GM06990 (cell line): Measurements from ENCODE around the gene PDE6A.

ENCODE experiments used
- DNase-seq: peaks from one replicate; pipeline ENCODE4 v3.0.0-alpha.2; 2011; ENCODE audit not compliant: insufficient read length; ENCODE audit errors: extremely low read depth
- H3K27me3 ChIP-seq: replicated peaks from 2 replicates; pipeline ENCODE4 v1.6.0; 2011; ENCODE audit warnings: low read length; ENCODE audit not compliant: control insufficient read depth, insufficient read depth
- H3K36me3 ChIP-seq: 2 replicates; pipeline ENCODE4 v1.5.1; 2011; ENCODE audit warnings: low read length; ENCODE audit not compliant: control insufficient read depth, insufficient read depth
- H3K4me3 ChIP-seq: replicated peaks from 2 replicates; pipeline ENCODE4 v1.5.1; 2011; ENCODE audit warnings: low read depth, mild to moderate bottlenecking, control low read depth, low read length
- CTCF ChIP-seq: IDR thresholded peaks from 2 replicates; pipeline ENCODE4 v1.5.1; 2011; ENCODE audit warnings: low read length, control low read depth, mild to moderate bottlenecking, inconsistent platforms; ENCODE audit not compliant: insufficient read depth, poor library complexity, severe bottlenecking

The PDE6A gene

GRCh38 chr5:149981206-149981605 is 36.6 kb upstream of the PDE6A start:
- H3K27me3 ChIP-seq = no peaks in the 10 kb centered on the region
- DNase-seq = no peak
- H3K36me3 ChIP-seq = peaks cover 3% of the 10 kb centered on the region; the same call in 1 of the 2 replicates
- H3K4me3 ChIP-seq = no peak overlapping the region
- no peak for TF ChIP-seq CTCF

GRCh38 chr5:149979896-149980295 is 35.3 kb upstream of the PDE6A start:
- TF ChIP-seq CTCF = no peak
- no peak for DNase-seq
- Histone ChIP-seq H3K27me3 (no peaks in the 10 kb centered on the region), H3K36me3 (peaks cover 3% of the 10 kb centered on the region; the same call in 1 of the 2 replicates), H3K4me3 (no peak overlapping the region)

GRCh38 chr5:149975409-149975808 is 30.8 kb upstream of the PDE6A start:
- no peak for DNase-seq
- Histone ChIP-seq H3K27me3 (no peaks in the 10 kb centered on the region), H3K36me3 (peaks cover 3% of the 10 kb centered on the region; the same call in 1 of the 2 replicates), H3K4me3 (no peak overlapping the region)
- no peak for TF ChIP-seq CTCF

GRCh38 chr5:149969181-149969930 is 24.8 kb upstream of the PDE6A start:
- no peaks in the 10 kb centered on the region for H3K36me3 ChIP-seq
- no peak for DNase-seq
- no peak for TF ChIP-seq CTCF
- H3K4me3 ChIP-seq = no peak overlapping the region
- no peaks in the 10 kb centered on the region for H3K27me3 ChIP-seq

GRCh38 chr5:149966946-149967345 is 22.4 kb upstream of the PDE6A start:
- DNase-seq = no peak
- no peak overlapping the region for H3K4me3 ChIP-seq
- no peak for TF ChIP-seq CTCF
- no peaks in the 10 kb centered on the region for H3K36me3 ChIP-seq
- H3K27me3 ChIP-seq = no peaks in the 10 kb centered on the region

- Histone ChIP-seq H3K27me3 (no peaks in the 10 kb centered on the region), H3K36me3 (no peaks in the 10 kb centered on the region), H3K4me3 (no peak overlapping the region)
- no peak for DNase-seq
- no peak for TF ChIP-seq CTCF
These were observed 19.1 kb upstream of the PDE6A start for GRCh38 chr5:149963729-149964128.
